SIG-M5 treated with dmso at 0.1 percent for 504 hours (cell line): Measurements from ENCODE around the gene ERBIN.
"Not testable (repeated sequence)": the region's sequence is repeated elsewhere in the genome, so short reads cannot be mapped to it uniquely, and the experiment has no call there.

Experiments
- DNase-seq: peaks from one replicate; lab custom pipeline; 2025; ENCODE audit not compliant: unreplicated experiment; lab: John Stamatoyannopoulos, UW

The ERBIN gene

DNA sequence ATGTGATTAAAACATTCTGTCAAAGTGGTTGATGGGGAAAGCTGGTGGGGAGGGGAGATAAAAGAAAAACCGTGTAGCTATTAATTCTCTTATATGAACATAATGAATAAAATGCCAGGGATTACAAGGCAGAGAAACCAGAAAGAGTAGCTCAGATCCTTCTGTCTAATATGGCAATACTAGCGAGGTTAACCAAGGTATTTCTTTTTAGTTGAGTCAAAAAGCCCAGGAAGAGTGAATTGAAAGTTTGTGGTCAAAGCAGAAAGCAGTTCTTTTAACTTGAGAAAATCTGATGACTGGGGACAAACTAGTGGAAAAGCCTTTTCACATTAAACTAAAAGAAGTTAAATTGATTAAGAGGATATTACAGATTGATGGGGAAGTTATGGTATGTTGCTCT lies 76.0 kb downstream of the ERBIN start:
- DNase-seq, result no peak

DNA sequence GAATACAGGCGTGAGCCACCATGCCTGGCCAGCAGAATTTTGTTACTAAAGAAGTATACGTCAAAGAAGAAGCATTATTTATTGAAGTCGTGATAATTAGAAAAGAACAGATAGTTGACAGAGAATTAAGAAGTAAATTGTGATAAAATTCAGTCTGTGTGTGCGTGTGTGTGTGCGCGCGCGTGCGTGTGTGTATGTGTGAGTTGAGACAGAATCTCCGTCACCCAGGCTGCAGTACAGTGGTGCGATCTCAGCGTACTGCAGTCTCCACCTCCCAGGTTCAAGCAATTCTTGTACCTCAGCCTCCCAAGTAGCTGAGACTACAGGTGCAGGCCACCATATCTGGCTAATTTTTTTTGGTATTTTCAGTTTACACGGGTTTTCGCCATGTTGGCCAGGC lies 77.8 kb downstream of the ERBIN start:
- no peak for DNase-seq

DNA sequence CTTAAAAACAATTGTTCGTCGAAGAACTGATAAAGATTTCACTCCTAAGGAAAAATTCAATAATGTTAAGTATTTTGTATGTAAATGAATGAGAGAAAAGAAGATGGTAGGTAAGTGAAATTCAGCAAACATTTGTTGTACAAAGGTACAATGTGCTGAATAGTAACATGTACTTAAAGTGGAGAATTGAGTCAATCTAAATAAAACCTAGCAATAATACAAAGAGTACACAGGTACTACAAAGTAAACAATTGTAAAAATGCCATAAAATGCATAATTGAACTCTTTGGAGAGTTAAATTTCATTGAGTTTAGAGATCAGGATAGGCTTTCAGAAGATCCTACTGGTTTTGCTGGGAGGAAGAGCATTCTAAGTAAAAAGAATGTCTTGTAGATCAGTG lies 82.9 kb downstream of the ERBIN start:
- no peak for DNase-seq

GRCh38 chr5:66010476-66010875 lies 84.1 kb downstream of the ERBIN start:
- DNase-seq, result no peak

GRCh38 chr5:66012271-66012670 lies 85.9 kb downstream of the ERBIN start:
- no peak for DNase-seq

GRCh38 chr5:66013397-66013796 lies 87.0 kb downstream of the ERBIN start:
- DNase-seq, result no peak

GRCh38 chr5:66013906-66014305 lies 87.5 kb downstream of the ERBIN start:
- no peak for DNase-seq

DNA sequence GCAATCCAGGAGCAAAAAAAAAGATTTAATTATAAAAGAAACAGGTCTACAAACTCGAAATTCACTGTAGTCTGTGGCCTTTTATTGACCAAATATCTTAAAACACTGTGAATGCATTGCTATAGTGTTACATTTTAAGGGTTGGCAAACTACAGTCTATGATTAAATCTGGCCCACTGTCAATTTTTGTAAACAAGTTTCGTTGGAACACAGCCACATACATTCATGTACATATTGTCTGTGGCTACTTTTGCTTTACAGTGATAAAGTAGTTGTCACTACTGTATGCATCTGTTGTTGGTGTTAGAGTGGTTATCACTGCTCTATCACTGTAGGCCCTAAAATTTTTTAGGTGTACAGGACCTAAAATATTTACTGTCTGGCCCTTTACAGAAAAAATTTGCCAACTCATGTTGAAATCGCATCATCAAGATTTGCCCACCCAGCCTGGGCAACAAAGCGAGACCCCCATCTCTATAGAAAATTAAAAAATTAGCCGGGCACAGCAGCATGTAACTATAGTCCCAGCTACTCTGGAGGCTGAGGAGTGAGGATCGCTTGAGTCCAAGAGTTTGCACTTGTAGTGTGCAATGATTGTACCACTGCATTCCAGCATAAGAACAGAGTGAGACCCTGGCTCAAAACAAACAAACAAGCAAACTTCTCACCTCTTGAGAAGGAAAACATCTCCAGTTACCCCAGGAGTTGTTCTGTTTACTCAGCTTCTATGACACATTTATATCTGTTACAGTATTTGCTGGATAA lies 89.0 kb downstream of the ERBIN start:
- no peak for DNase-seq

DNA sequence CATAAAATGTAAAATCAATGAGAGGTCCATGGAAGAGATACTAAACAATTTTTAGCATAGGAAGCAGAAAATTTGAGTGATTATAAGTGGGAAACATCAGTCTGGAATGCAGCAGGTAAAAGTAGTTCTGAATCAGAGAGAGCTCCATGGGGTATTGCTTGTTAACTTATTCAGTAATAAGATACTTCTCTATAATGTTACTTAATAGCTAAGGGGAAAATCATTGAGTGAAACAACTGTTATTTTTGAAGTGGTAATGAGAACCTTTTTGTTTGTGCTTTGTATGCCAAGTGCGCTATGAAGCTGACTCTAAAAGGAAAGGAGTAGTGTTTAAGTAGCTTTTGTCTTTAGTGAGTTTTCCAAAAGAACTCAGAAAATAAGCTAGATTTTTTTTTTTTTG lies 95.2 kb downstream of the ERBIN start:
- DNase-seq, result no peak

DNA sequence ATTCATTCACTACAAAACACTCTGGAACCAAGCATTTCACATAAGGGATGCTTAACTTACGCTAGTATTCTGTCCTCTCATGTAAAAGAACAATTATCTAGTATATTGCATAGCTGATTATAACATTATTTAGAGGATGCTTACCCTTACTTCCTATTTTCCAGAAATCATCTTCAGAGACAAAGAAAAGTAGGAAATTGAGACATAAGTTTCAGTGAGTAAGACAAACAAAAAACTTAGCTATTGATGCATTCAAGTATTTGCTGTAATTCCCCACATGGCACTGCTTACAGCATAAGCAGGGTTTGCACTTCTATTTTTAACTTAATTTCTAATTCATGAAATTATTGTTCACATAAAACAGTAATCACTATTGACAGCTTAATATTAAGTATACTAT lies 112.9 kb downstream of the ERBIN start:
- no peak for DNase-seq

- DNase-seq, result no peak
Observed at GRCh38 chr5:66039701-66040100, 113.3 kb downstream of the ERBIN start.

DNA sequence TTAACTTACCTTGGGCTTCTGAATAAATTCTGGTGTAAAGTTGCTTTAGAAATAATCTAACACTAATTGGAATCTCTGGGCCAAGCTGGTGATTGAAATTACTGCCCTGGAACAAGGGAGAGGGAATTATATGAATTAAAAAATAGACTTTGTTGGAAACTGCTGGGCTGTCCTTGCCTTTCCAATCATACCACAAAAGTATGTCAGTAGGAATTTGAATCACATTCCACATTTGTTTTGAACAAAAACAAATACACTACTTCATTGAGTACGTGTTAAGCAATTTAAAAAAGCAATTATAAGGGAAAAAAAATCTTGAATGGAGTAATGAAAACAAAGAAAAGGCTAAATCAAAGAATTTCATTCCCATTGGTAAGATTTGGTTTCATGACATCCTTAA lies 115.3 kb downstream of the ERBIN start:
- no peak for DNase-seq

- DNase-seq, result no peak
Observed at GRCh38 chr5:66057239-66057638, 130.9 kb downstream of the ERBIN start.

DNA sequence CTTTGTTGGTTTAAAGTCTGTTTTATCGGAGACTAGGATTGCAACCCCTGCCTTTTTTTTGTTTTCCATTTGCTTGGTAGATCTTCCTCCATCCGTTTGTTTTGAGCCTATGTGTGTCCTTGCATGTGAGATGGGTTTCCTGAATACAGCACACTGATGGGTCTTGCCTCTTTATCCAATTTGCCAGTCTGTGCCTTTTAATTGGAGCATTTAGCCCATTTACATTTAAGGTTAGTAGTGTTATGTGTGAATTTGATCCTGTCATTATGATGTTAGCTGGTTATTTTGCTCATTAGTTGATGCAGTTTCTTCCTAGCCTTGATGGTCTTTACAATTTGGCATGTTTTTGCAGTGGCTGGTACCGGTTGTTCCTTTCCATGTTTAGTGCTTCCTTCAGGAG lies 134.9 kb downstream of the ERBIN start:
- not testable (repeated sequence) for DNase-seq

DNA sequence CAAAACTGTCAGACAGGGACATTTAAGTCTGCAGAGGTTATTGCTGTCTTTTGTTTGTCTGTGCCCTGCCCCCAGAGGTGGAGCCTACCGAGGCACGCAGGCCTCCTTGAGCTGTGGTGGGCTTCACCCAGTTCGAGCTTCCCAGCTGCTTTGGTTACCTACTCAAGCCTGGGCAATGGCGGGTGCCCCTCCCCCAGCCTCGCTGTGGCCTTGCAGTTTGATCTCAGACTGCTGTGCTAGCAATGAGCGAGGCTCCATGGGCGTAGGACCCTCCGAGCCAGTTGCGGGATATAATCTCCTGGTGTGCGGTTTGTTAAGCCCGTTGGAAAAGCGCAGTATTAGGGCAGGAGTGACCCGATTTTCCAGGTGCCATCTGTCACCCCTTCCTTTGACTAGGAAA lies 136.7 kb downstream of the ERBIN start:
- not testable (repeated sequence) for DNase-seq

GRCh38 chr5:66066826-66067225 lies 140.5 kb downstream of the ERBIN start:
- no peak for DNase-seq

- DNase-seq, result no peak
Observed at GRCh38 chr5:66072031-66072430, 145.7 kb downstream of the ERBIN start.

DNA sequence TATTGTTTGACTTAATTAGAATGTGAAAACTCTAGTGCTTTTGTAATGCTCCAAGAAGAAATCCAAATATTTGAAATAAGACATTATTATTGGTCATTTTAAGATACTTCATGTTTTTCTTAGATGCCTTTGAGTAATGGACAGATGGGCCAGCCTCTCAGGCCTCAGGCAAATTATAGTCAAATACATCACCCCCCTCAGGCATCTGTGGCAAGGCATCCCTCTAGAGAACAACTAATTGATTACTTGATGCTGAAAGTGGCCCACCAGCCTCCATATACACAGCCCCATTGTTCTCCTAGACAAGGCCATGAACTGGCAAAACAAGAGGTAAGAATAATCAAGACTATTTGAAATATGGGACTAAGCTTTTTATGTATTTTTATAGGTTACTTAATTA lies 148.5 kb downstream of the ERBIN start:
- no peak for DNase-seq

DNA sequence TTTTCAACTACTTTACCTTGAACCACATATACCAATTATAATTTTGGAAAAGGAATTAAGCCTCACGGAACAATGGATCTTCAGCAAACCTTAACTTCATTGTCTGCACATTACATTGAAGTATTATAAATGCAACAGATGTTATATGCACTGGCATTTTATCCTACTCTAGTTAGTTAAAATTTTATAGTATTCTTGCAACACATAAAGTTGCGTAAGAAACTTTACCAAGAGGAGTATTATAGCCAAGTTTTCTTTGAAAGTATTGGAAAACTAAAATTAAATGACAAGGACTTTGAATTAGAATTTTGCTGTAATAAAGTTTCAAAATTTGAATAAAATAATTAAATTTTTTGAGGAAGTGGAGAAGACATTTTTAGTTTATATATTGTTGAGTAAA lies 154.3 kb downstream of the ERBIN start:
- DNase-seq, result no peak

GRCh38 chr5:66089384-66089783 lies 163.0 kb downstream of the ERBIN start:
- no peak for DNase-seq

DNA sequence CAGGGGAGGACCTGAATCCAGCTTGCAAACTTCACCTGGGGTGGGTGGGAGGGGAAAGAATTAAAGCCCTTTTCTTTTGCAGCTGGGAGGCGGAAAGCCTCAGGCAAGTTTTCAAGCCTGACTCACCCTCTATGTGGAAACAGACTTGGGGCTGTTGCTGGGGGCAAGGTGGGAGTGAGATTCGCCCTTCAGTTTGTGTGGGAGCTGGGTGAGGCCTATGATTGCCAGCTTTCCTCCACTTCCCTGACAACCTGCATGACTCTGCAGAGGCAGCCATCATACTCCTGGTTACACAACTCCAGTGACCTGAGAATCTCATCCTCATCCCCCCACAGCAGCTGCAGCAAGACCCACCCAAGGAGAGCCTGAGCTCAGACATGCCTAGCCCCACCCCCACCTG lies 174.5 kb downstream of the ERBIN start:
- no peak for DNase-seq

- DNase-seq, result no peak
Observed at GRCh38 chr5:66113160-66113559, 186.8 kb downstream of the ERBIN start.

GRCh38 chr5:66118304-66118703 lies 191.9 kb downstream of the ERBIN start:
- no peak for DNase-seq
